OCI-LY7 (cell line): ENCODE data around the gene STK32C. TPM values are rescaled to one million over a fixed set of nuclear protein-coding genes. Genes with fewer than 3 reads are reported as not detected.

Experiments used
- BruUV-seq: library from RNA; stranded (reverse); fragments of 400-500 nt; replicated peaks from 2 replicates; lab custom pipeline; 2021; lab: Mats Ljungman, UMichigan
- CTCF ChIA-PET: fragments of 300-600 bp; sonication (Branson Sonifier 250); formaldehyde crosslinking; loops from one replicate; lab custom pipeline; 2022; ENCODE audit warnings: antibody characterized with exemption; ENCODE audit not compliant: unreplicated experiment; lab: Charles Lee
- POLR2A ChIA-PET: fragments of 300-600 bp; sonication (Branson Sonifier 250); formaldehyde crosslinking; loops from one replicate; lab custom pipeline; 2022; ENCODE audit warnings: antibody characterized with exemption; lab: Charles Lee
- DNase-seq: peaks from one replicate; pipeline ENCODE4 v3.0.0-alpha.2; 2015; ENCODE audit warnings: low spot score
- H2AFZ ChIP-seq: fragments of 200-600 bp; sonication (generic), shearing (Covaris generic); 2 replicates; pipeline ENCODE4 v1.6.1; 2014; ENCODE audit warnings: mild to moderate bottlenecking, antibody characterized with exemption, low read length, moderate library complexity
- H3K27ac ChIP-seq: fragments of 200-600 bp; sonication (generic); 2 replicates; pipeline ENCODE4 v1.5.1; 2014; ENCODE audit warnings: mixed run types, low read depth, mild to moderate bottlenecking, moderate library complexity, low read length, inconsistent platforms; ENCODE audit not compliant: poor library complexity, severe bottlenecking
- H3K36me3 ChIP-seq: fragments of 200-600 bp; sonication (generic); 2 replicates; pipeline ENCODE4 v1.6.1; 2014; ENCODE audit warnings: mild to moderate bottlenecking, antibody characterized with exemption, low read length, moderate library complexity, mixed read lengths; ENCODE audit not compliant: insufficient read depth
- H3K4me1 ChIP-seq: fragments of 200-600 bp; sonication (generic); 2 replicates; pipeline ENCODE4 v1.5.1; 2014; ENCODE audit warnings: mild to moderate bottlenecking, low read length; ENCODE audit not compliant: insufficient read depth, poor library complexity, severe bottlenecking
- H3K4me2 ChIP-seq: fragments of 200-600 bp; sonication (generic); 2 replicates; pipeline ENCODE4 v1.6.1; 2014; ENCODE audit warnings: mild to moderate bottlenecking, low read length
- H3K4me3 ChIP-seq: fragments of 200-600 bp; sonication (generic); 2 replicates; pipeline ENCODE4 v1.5.1; 2014; ENCODE audit warnings: mild to moderate bottlenecking, low read depth, low read length; ENCODE audit not compliant: poor library complexity, severe bottlenecking
- H3K79me2 ChIP-seq: fragments of 200-600 bp; sonication (generic); 2 replicates; pipeline ENCODE4 v1.6.1; 2016; ENCODE audit warnings: low read depth, mild to moderate bottlenecking, low read length, moderate library complexity, mixed read lengths; ENCODE audit not compliant: insufficient read depth
- H3K9me2 ChIP-seq: fragments of 200-600 bp; sonication (generic); 2 replicates; pipeline ENCODE4 v1.6.1; 2016; ENCODE audit warnings: mild to moderate bottlenecking, low read length, mixed read lengths; ENCODE audit not compliant: insufficient read depth
- H3K9me3 ChIP-seq: fragments of 200-600 bp; sonication (generic); 2 replicates; pipeline ENCODE4 v1.6.1; 2014; ENCODE audit warnings: mild to moderate bottlenecking, mixed run types, low read length, mixed read lengths
- H4K20me1 ChIP-seq: fragments of 200-600 bp; sonication (generic); 2 replicates; pipeline ENCODE4 v1.6.1; 2014; ENCODE audit warnings: mild to moderate bottlenecking, antibody characterized with exemption, low read length, moderate library complexity, mixed read lengths; ENCODE audit not compliant: insufficient read depth
- EZH2phosphoT487 ChIP-seq: fragments of 200-600 bp; sonication (generic); IDR thresholded peaks from 2 replicates; pipeline ENCODE4 v1.6.1; 2018; ENCODE audit warnings: low read depth, borderline replicate concordance, mild to moderate bottlenecking, mixed run types, antibody characterized with exemption, low read length, moderate library complexity, mixed read lengths
- intact Hi-C: fragments of 100-400 bp; cut with micrococcal nuclease; formaldehyde crosslinking; loops from one replicate; pipeline ENCODE4 v1.10.0; 2022; ENCODE audit not compliant: unreplicated experiment
- total RNA-seq, 2 experiments: library from RNA; depleted of rRNA in 1 of 2; stranded (reverse); fragments of >200 nt in 1 of 2; shearing (Covaris generic) in 1 of 2; gene quantifications; 2 replicates each; pipeline ENCODE4 v1.2.3, GENCODE V29; 2014 to 2022
- TF ChIP-seq, protein P1 (sequence below): fragments of 200-600 bp; sonication (generic); conservative IDR thresholded peaks from 2 replicates; pipeline ENCODE4 v1.5.1; 2014; ENCODE audit warnings: mild to moderate bottlenecking, antibody characterized with exemption, low read length, moderate library complexity, mixed read lengths

The STK32C gene
- total RNA-seq, 2 experiments from 2014 or later = 13.1 to 30.4 TPM

DNA sequence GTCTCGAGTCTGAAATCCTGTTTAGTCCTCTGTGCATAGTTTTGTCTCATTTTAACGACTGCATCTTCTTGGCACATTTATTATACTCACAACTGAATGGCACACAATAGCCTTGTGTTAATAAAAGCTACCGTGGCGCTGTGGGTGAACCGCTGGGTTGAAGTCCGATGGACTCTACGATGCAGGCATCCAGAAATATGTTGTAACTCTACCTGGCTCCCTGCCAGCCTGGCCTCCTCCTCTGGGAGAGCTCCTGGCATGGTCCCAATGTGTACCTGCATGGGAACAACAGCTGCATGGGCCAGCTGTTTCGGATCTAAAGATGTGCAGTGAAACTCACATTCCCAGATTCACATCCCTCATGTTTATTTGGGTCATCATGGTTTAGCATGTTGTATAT, 124.7 kb downstream of the STK32C start:
- Histone ChIP-seq H4K20me1 (no peaks in the 10 kb centered on the region), H3K4me1 (no peaks in the 10 kb centered on the region), H3K9me2 (no peaks in the 10 kb centered on the region), H3K27ac (no peak overlapping the region), H3K4me3 (no peak overlapping the region), H3K79me2 (no peaks in the 10 kb centered on the region), H3K9me3 (no peaks in the 10 kb centered on the region), H3K4me2 (no peak overlapping the region), H3K36me3 (no peaks in the 10 kb centered on the region), H2AFZ (no peak overlapping the region)
- BruUV-seq = no TSS peak
- intact Hi-C loops = no loop called here
- DNase-seq = no peak
- POLR2A ChIA-PET = no interaction called here
- CTCF ChIA-PET = no interaction called here
- TF ChIP-seq EZH2phosphoT487 = no peak
- TF ChIP-seq, protein P1, sequence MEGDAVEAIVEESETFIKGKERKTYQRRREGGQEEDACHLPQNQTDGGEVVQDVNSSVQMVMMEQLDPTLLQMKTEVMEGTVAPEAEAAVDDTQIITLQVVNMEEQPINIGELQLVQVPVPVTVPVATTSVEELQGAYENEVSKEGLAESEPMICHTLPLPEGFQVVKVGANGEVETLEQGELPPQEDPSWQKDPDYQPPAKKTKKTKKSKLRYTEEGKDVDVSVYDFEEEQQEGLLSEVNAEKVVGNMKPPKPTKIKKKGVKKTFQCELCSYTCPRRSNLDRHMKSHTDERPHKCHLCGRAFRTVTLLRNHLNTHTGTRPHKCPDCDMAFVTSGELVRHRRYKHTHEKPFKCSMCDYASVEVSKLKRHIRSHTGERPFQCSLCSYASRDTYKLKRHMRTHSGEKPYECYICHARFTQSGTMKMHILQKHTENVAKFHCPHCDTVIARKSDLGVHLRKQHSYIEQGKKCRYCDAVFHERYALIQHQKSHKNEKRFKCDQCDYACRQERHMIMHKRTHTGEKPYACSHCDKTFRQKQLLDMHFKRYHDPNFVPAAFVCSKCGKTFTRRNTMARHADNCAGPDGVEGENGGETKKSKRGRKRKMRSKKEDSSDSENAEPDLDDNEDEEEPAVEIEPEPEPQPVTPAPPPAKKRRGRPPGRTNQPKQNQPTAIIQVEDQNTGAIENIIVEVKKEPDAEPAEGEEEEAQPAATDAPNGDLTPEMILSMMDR = no peak

DNA sequence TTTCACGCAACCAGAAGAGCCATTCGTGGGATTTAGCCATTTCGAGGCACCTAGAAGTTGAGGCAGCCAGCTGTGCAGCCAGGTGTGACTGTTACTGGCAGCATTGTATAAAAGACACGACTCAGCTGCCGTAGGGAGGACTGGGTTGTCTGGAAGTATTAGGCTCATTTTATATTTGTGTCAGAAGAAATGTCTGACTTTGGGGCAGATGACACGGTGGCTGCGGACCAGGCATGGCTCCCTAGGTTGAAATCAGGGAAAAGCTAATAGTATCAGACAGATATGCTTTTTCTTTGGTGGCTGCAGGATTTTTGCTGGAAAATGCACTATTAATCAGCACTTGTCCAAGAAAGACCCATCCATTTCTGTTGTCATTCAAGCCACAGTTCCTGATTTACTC, 125.2 kb downstream of the STK32C start:
- Histone ChIP-seq H3K27ac (no peak overlapping the region), H4K20me1 (no peaks in the 10 kb centered on the region), H3K4me1 (no peaks in the 10 kb centered on the region), H2AFZ (no peak overlapping the region), H3K79me2 (no peaks in the 10 kb centered on the region), H3K9me2 (no peaks in the 10 kb centered on the region), H3K36me3 (no peaks in the 10 kb centered on the region), H3K9me3 (no peaks in the 10 kb centered on the region), H3K4me3 (no peak overlapping the region), H3K4me2 (no peak overlapping the region)
- ChIA-PET CTCF (no interaction called here), POLR2A (no interaction called here)
- no TSS peak for BruUV-seq
- TF ChIP-seq, protein P1 = no peak
- TF ChIP-seq EZH2phosphoT487 = no peak
- intact Hi-C loops = no loop called here
- DNase-seq = no peak

DNA sequence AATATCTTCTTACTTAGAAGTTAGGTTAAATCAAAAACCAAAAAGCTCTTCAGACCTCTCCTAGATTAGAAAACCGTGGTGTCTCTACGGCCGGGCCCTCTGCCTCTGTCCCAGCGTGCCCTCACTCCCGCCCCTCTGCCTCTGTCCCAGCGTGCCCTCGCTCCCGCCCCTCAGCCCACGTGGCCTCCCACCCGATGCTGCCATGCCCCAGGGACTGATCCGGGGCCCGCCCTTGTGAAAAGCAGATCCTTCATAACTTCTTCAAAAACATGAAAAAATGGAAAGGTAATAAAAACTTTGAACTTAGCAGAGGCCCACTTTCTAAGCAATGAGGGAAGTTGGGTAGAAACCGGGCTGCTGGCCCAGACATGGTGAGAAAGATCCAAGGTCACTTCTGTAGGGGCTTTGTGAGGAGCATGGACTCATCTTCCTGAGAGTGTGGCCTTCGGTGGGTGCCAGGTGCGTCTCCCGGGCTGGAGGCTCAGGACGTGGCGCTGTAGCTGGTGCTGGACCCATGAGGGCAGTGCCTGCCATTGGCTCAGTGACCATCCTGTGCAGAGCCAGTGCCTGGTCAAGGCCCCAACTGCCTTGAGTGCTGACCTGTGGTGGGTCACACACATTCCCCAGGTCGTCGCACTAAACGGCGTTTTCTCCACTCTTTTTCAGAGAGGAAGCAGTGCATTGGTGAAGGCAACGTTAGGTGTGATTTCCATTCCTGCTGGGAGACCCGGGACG, 125.9 kb downstream of the STK32C start:
- H3K36me3 ChIP-seq = no peaks in the 10 kb centered on the region
- no peak overlapping the region for H3K4me3 ChIP-seq
- H3K9me2 ChIP-seq = no peaks in the 10 kb centered on the region
- no peak for DNase-seq
- H3K9me3 ChIP-seq = no peaks in the 10 kb centered on the region
- H3K4me1 ChIP-seq = no peaks in the 10 kb centered on the region
- H3K79me2 ChIP-seq = no peaks in the 10 kb centered on the region
- POLR2A ChIA-PET = no interaction called here
- BruUV-seq = no TSS peak
- intact Hi-C loops = no loop called here
- no peak overlapping the region for H3K27ac ChIP-seq
- H2AFZ ChIP-seq = no peak overlapping the region
- CTCF ChIA-PET = no interaction called here
- no peak overlapping the region for H3K4me2 ChIP-seq
- no peaks in the 10 kb centered on the region for H4K20me1 ChIP-seq
- no peak for TF ChIP-seq EZH2phosphoT487
- TF ChIP-seq, protein P1 = no peak
